ENCODE results near the gene DHX34.

DHX34 gene

GRCh38 chr19:47417746-47418691, 68.9 kb downstream of the DHX34 start:
- TF ChIP-seq CTCF (IDR thresholded peaks at IDR 0.05; ENCODE audit: borderline replicate concordance, control extremely low read depth, extremely low read depth, insufficient read depth, missing control alignments) = no peak
- DNase-seq (ENCODE audit: low spot score) = no peak
- in situ Hi-C loops (cut with MboI; ENCODE audit: low sequenced_read_pairs, unreplicated experiment) = loop anchor here (10.0 kb wide), 1 partner anchor 123 kb away; no protein-coding TSS in a partner anchor

DNA sequence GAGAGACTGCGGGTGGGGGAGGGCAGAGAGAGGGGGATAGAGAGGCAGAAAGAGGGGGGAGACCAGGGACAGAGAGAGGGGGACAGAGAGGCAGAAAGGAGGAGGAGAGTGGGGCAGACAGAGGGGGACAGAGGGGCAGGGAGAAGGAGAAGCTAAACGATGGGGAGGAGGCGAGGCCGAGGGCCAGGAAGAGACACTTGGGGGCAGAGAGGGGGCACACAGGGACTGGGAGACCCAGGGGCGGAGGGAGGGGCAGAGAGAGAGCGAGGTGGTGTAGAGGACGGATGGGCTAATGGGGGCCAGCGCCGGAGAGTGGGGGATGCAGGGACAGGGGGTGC, 69.5 kb downstream of the DHX34 start:
- in situ Hi-C loops (cut with MboI; ENCODE audit: low sequenced_read_pairs, unreplicated experiment) = loop anchor here (10.0 kb wide), 1 partner anchor 124 kb away; no protein-coding TSS in a partner anchor
- no peak for TF ChIP-seq CTCF (IDR thresholded peaks at IDR 0.05; ENCODE audit: borderline replicate concordance, control extremely low read depth, extremely low read depth, insufficient read depth, missing control alignments)
- DNase-seq (ENCODE audit: low spot score) = no peak

GRCh38 chr19:47419030-47419783, 70.1 kb downstream of the DHX34 start, which contains the start of gene MEIS3:
TSS of gene MEIS3 (minus strand) at chr19:47419527. CDS start at chr19:47419081, 446 bp downstream.
- in situ Hi-C loops (cut with MboI; ENCODE audit: low sequenced_read_pairs, unreplicated experiment) = loop anchor here (10.0 kb wide), 1 partner anchor 124 kb away; no protein-coding TSS in a partner anchor
- DNase-seq (ENCODE audit: low spot score) = no peak

DNA sequence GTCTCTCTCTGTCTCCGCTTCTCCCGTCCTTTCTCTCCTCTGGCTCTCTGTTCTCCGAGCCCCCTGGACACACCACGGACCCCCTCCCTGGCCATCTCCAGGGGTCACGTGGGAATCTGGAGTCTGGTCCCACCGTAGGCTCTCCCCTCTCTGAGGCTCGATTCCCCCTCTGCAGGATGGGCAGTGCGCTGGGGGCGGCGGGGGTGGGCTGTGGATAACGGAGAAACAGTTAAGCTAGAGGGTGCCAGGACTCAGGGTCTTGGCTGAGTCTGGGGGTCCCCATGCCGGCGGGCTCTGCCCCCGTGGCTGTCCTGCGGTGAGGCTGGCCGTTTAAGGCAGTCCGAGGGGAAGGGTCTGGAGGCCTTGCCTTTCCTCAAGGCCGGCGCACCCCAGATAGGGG, 70.7 kb downstream of the DHX34 start:
- in situ Hi-C loops (cut with MboI; ENCODE audit: low sequenced_read_pairs, unreplicated experiment) = loop anchor here (10.0 kb wide), 1 partner anchor 125 kb away; no protein-coding TSS in a partner anchor
- DNase-seq (ENCODE audit: low spot score) = no peak
- no peak for TF ChIP-seq CTCF (IDR thresholded peaks at IDR 0.05; ENCODE audit: borderline replicate concordance, control extremely low read depth, extremely low read depth, insufficient read depth, missing control alignments)

More at GRCh38 chr19:47419030-47419783, 70.1 kb downstream of the DHX34 start, which contains the start of gene MEIS3:
- no peak for TF ChIP-seq CTCF (IDR thresholded peaks at IDR 0.05; ENCODE audit: borderline replicate concordance, control extremely low read depth, extremely low read depth, insufficient read depth, missing control alignments)

- no peak for TF ChIP-seq CTCF (IDR thresholded peaks at IDR 0.05; ENCODE audit: borderline replicate concordance, control extremely low read depth, extremely low read depth, insufficient read depth, missing control alignments)
- no peak for DNase-seq (ENCODE audit: low spot score)
- in situ Hi-C loops (cut with MboI; ENCODE audit: low sequenced_read_pairs, unreplicated experiment) = no loop called here
Measured at GRCh38 chr19:47421244-47421786, 72.2 kb downstream of the DHX34 start.

DNA sequence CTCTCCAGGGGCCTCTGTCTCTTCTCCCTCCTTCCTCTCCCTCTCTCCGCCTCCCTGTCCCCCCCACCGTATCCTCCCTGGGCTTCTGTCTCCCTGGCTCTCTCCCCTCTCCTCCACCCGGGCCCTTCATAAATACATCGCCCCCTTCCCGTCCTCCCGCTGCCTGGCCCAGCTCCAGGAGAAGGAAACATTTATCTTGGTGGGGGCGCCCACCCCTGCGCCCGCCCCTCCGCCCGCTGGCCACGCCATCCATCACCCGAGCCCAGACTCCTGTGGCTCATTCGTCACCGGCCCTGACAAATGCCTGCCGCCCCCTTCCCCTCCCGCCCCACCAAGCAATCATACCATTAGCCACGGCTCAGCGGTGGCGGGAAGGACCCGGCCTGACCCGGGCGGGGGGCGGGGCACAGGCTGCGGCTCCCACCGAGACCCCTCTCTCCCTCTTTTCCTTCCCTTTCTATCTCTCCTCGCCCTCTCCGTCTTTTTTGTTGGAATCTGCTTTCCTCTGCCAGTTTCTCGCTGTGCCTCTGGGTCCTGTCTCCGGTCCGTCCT, 72.8 kb downstream of the DHX34 start:
- no peak for DNase-seq (ENCODE audit: low spot score)
- in situ Hi-C loops (cut with MboI; ENCODE audit: low sequenced_read_pairs, unreplicated experiment) = no loop called here
- no peak for TF ChIP-seq CTCF (IDR thresholded peaks at IDR 0.05; ENCODE audit: borderline replicate concordance, control extremely low read depth, extremely low read depth, insufficient read depth, missing control alignments)
